Measurements from ENCODE around the gene SIMC1. TPM values are rescaled to one million over a fixed set of nuclear protein-coding genes. Genes with fewer than 3 reads are reported as not detected.

Gene SIMC1
- total RNA-seq, 1 donor from 2014 or later = 43.6 TPM

GRCh38 chr5:176379881-176380280 is 141.7 kb downstream of the SIMC1 start:
- no peak for TF ChIP-seq CTCF (conservative IDR thresholded peaks at IDR 0.05)
- no peaks in the 10 kb centered on the region for H3K9me3 Mint-ChIP-seq
- H3K27me3 Mint-ChIP-seq (ENCODE audit: low read depth) = no peaks in the 10 kb centered on the region
- H3K36me3 Mint-ChIP-seq (ENCODE audit: low read depth) = peaks cover 5% of the 10 kb centered on the region
- H3K4me1 Mint-ChIP-seq = no peaks in the 10 kb centered on the region
- no peak overlapping the region for H3K4me3 Mint-ChIP-seq
- no peak for DNase-seq (ENCODE audit: low read depth, low spot score)
- no peak overlapping the region for H3K27ac Mint-ChIP-seq (ENCODE audit: unreplicated experiment)

GRCh38 chr5:176381423-176381822 is 143.2 kb downstream of the SIMC1 start:
- H3K36me3 Mint-ChIP-seq (ENCODE audit: low read depth) = peaks cover 8% of the 10 kb centered on the region

GRCh38 chr5:176381979-176382378 is 143.8 kb downstream of the SIMC1 start:
- Mint-ChIP-seq H3K4me3 (no peak overlapping the region), H3K27ac (ENCODE audit: unreplicated experiment) (no peak overlapping the region), H3K4me1 (peaks cover 13% of the 10 kb centered on the region), H3K9me3 (no peaks in the 10 kb centered on the region), H3K36me3 (ENCODE audit: low read depth) (peaks cover 8% of the 10 kb centered on the region), H3K27me3 (ENCODE audit: low read depth) (no peaks in the 10 kb centered on the region)
- TF ChIP-seq CTCF (conservative IDR thresholded peaks at IDR 0.05) = no peak
- DNase-seq (ENCODE audit: low read depth, low spot score) = no peak

More at GRCh38 chr5:176381423-176381822, 143.2 kb downstream of the SIMC1 start:
- peaks cover 7% of the 10 kb centered on the region for H3K4me1 Mint-ChIP-seq
- no peak overlapping the region for H3K4me3 Mint-ChIP-seq
- H3K27me3 Mint-ChIP-seq (ENCODE audit: low read depth) = no peaks in the 10 kb centered on the region
- DNase-seq (ENCODE audit: low read depth, low spot score) = no peak
- H3K9me3 Mint-ChIP-seq = no peaks in the 10 kb centered on the region
- no peak for TF ChIP-seq CTCF (conservative IDR thresholded peaks at IDR 0.05)
- no peak overlapping the region for H3K27ac Mint-ChIP-seq (ENCODE audit: unreplicated experiment)

DNA sequence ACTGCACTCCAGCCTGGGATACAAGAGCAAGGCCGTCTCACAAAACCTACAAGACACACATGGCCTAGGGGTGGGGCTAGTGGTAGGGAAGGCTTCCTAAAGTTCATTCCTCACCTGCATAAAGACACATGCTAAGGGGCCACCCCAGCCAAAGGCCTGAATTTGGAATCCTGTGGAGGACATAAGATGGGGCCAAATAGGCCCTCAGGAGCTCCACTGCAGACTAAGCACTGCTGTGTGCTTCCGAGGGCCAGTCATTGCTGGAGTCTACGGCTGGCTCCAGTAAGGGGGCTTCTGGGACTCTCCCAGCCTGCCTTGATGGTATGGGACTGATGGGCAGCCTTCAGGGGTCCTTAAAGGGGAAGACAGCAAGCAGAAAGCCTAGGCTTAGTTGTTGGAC is 144.5 kb downstream of the SIMC1 start:
- peaks cover 20% of the 10 kb centered on the region for H3K4me1 Mint-ChIP-seq
- no peak for TF ChIP-seq CTCF (conservative IDR thresholded peaks at IDR 0.05)
- no peak overlapping the region for H3K27ac Mint-ChIP-seq (ENCODE audit: unreplicated experiment)
- no peaks in the 10 kb centered on the region for H3K9me3 Mint-ChIP-seq
- no peaks in the 10 kb centered on the region for H3K27me3 Mint-ChIP-seq (ENCODE audit: low read depth)
- peaks cover 8% of the 10 kb centered on the region for H3K36me3 Mint-ChIP-seq (ENCODE audit: low read depth)
- no peak overlapping the region for H3K4me3 Mint-ChIP-seq
- DNase-seq (ENCODE audit: low read depth, low spot score) = no peak

DNA sequence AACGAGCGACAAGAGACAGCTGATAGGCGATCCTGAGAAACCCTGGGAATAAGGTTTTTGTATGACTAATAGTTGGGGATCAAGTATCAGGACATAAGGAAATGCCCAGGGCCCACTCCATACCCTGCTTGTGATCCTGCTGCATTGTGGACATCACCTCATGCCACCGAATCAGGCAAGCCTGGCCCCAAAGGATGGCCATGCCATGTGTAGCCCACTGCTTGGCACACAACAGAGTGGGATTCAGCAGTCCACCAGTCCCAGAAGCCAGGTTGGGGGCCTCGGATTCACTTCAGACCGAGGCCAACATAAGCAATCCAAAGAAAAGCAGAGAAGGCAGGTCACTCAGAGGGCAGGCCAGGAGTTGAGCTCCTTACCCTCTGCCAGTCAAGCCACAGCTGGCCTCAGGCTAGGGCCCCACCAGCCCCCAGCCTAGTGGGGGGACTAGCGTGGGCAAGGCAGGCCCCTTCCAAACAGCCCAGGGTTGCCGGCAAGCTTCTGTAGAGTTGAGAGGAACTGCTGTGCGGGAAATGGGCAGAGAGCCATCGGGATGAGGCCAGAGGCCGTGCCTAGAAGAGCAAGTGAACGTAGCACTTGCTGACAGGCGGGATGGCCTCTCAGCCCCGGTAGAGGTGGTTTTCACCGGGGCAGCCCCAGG is 145.2 kb downstream of the SIMC1 start:
- H3K4me1 Mint-ChIP-seq = peaks cover 25% of the 10 kb centered on the region
- no peaks in the 10 kb centered on the region for H3K27me3 Mint-ChIP-seq (ENCODE audit: low read depth)
- TF ChIP-seq CTCF (conservative IDR thresholded peaks at IDR 0.05) = no peak
- H3K36me3 Mint-ChIP-seq (ENCODE audit: low read depth) = peaks cover 8% of the 10 kb centered on the region
- H3K4me3 Mint-ChIP-seq = no peak overlapping the region
- no peaks in the 10 kb centered on the region for H3K9me3 Mint-ChIP-seq
- H3K27ac Mint-ChIP-seq (ENCODE audit: unreplicated experiment) = no peak overlapping the region
- no peak for DNase-seq (ENCODE audit: low read depth, low spot score)
